ENCODE measurements around the gene PER2. TPM values are rescaled to one million over a fixed set of nuclear protein-coding genes. Genes with fewer than 3 reads are reported as not detected.

PER2 gene
- total RNA-seq, 4 donors from 2014 or later: 4.1 to 7.5 (median 6.7) TPM

- ATAC-seq: peak; percentile 95 to 96
- TF ChIP-seq CTCF (IDR thresholded peaks at IDR 0.05 in 4 of 5, conservative IDR thresholded peaks at IDR 0.05 in 1 of 5) (peak in 1 of 5 experiments; percentile 24), POLR2A (IDR thresholded peaks at IDR 0.05) (peak; percentile 93 to 97)
- Histone ChIP-seq H3K36me3 (no peaks in the 10 kb centered on the region), H3K27me3 (no peaks in the 10 kb centered on the region), H3K4me3 (peak within 1 kb of the TSS; percentile 56 to 85 (median 66)), H3K4me1 (peaks cover 31 to 43% of the 10 kb centered on the region in 2 donors), H3K27ac (peak within 1 kb of the TSS; percentile 83 to 94 (median 91)), H3K9me3 (no peaks in the 10 kb centered on the region)
- in situ Hi-C loops (cut with MboI; ENCODE audit: low sequenced_read_pairs in 4 of 4): no loop called here
- peak; percentile 81 to 87 for DNase-seq
- intact Hi-C loops (cut with DNase I; ENCODE audit: low total_unique reads): loop anchor here (2.0 kb wide), 3 partner anchors 85 to 345 kb away; partner anchors contain the start of genes PER2, RAMP1 and SCLY
These were observed 85.1 kb downstream of the PER2 start, which contains the start of gene ILKAP for GRCh38 chr2:238203094-238203972. ILKAP (minus strand) TSS chr2:238203695; CDS start chr2:238203553, 142 bp downstream.

GRCh38 chr2:238202326-238203093, 85.9 kb downstream of the PER2 start:
- DNase-seq: no peak
- Histone ChIP-seq H3K27me3 (no peaks in the 10 kb centered on the region), H3K9me3 (no peaks in the 10 kb centered on the region), H3K4me1 (peaks cover 36 to 44% of the 10 kb centered on the region in 2 donors), H3K4me3 (peak overlapping the region; percentile 56 to 70 (median 66)), H3K36me3 (no peaks in the 10 kb centered on the region), H3K27ac (peak overlapping the region; percentile 83 to 94 (median 91))
- intact Hi-C loops (cut with DNase I; ENCODE audit: low total_unique reads) (loop anchor here (2.0 kb wide), 3 partner anchors 86 to 344 kb away; partner anchors contain the start of genes PER2, RAMP1 and SCLY), in situ Hi-C loops (cut with MboI; ENCODE audit: low sequenced_read_pairs in 4 of 4) (no loop called here)
- TF ChIP-seq CTCF (IDR thresholded peaks at IDR 0.05 in 4 of 5, conservative IDR thresholded peaks at IDR 0.05 in 1 of 5) (no peak), POLR2A (IDR thresholded peaks at IDR 0.05) (no peak)
- no peak for ATAC-seq

Other genes starting within 250 kb of the PER2 start
- 1 to 10 TPM; 3.3 to 9.7 (median 5.6) TPM for gene SCLY, start 227.6 kb downstream of the PER2 start, total RNA-seq
- gene ESPNL, start 188.3 kb downstream of the PER2 start, total RNA-seq: under 1 TPM in 1 of 4 donors, not detected in 3; 0.11 TPM
- gene KLHL30, start 149.9 kb downstream of the PER2 start, total RNA-seq: 100 to 1,000 TPM in 3 of 4 donors, 10 to 100 TPM in 1; 37.9 to 224 (median 142) TPM
- gene ERFE, start 129.6 kb downstream of the PER2 start, total RNA-seq: 1 to 10 TPM in 2 of 4 donors, under 1 TPM in 2; 0.46 to 3.3 (median 1.3) TPM
- gene ILKAP, start 84.9 kb downstream of the PER2 start, total RNA-seq: 10 to 100 TPM; 16.6 to 30.1 (median 23.3) TPM
- gene HES6, start 48.6 kb downstream of the PER2 start, total RNA-seq: 10 to 100 TPM; 10.9 to 49.1 (median 27.2) TPM
- 10 to 100 TPM in 2 of 4 donors, 1 to 10 TPM in 2; 8.5 to 20.8 (median 10.9) TPM for gene TRAF3IP1, start 31.9 kb upstream of the PER2 start, total RNA-seq
- gene ASB1, start 138.3 kb upstream of the PER2 start, total RNA-seq: 10 to 100 TPM; 17.1 to 33.6 (median 26.3) TPM

All from gastrocnemius medialis (tissue), 4 donors.